ENCODE results near the gene MAP4K4.

MAP4K4 gene

DNA sequence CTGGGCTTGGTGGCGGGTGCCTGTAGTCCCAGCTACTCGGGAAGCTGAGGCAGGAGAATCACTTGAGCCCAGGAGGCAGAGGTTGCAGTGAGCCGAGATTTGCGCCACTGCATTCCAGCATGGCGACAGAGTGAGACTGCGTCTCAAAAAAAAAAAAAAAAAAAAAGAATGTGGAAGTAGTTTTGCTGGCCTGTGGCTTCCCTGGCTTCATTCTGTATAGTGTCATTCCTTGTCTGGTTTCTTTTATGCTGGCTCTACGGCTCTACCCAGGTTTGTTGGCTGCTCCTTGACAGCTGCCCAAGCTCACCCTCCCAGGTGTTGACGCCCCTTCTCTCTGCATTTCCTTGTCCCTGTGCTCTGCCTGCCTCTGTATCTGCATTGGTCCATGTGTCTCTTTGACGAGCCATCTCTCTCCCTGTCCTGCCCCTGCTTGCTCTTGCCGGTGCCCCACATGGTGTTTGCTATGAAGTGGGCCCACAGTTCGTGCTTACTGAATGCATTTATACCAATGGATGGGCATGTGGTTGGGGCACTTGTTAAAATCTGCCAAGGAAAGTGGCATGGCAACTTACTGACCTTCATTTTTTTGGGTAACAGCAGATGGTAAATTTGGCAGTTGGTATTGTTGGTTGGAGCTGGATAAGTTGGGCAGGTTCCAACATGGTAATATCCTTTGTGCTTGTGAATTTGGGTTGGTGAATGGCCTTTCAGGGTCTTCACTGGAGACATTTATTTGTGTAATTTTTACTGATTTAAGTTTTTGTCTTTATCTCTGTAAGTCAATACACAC, 113.9 kb downstream of the MAP4K4 start:
- Mint-ChIP-seq H3K4me3 (no peak overlapping the region), H3K9me3 (no peaks in the 10 kb centered on the region), H3K27ac (peak overlapping the region; percentile 10), H3K36me3 (peaks cover 12% of the 10 kb centered on the region), H3K4me1 (peaks cover 81% of the 10 kb centered on the region), H3K27me3 (no peaks in the 10 kb centered on the region)

DNA sequence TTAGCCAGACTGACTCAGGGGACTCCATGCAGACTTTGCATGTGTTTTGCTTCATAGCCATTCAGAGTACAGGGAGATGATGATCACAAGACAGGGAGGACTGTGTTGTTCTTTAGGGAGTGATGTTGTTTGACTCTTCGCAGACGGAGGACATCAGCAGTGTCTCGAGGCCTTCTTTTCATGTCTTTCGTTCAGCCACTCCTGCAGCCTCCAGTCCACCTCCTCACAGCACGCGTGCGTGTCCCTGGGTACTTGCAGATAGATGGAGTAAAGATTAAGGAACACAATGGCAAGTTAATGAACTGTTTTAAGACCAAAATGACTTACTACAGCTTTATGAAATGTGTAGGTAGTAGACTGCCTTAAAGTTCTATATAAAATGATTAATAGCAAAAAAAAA, 114.7 kb downstream of the MAP4K4 start:
- Mint-ChIP-seq H3K36me3 (peaks cover 9% of the 10 kb centered on the region), H3K4me1 (peaks cover 83% of the 10 kb centered on the region), H3K27ac (peak overlapping the region; percentile 14), H3K9me3 (no peaks in the 10 kb centered on the region), H3K4me3 (no peak overlapping the region), H3K27me3 (no peaks in the 10 kb centered on the region)

DNA sequence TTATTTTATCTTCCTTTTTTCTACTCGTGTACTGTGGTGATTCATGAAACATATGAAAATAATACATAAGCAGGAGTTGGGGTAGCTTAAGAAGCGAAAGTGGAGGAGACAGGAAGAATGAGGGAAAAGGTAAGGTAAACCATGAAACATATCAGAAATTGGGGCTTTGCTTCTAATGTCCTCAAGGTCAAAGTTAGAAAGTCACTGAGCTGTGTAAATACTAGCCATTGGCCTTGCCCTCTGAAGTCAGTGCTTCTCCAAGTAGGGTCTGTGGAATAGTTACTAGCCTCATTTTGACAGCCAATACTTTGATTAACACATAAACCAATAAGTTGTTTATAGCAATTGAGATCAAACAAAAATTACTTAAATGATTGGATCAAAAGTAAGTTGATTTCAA, 117.2 kb downstream of the MAP4K4 start:
- no peaks in the 10 kb centered on the region for H3K27me3 Mint-ChIP-seq
- no peaks in the 10 kb centered on the region for H3K9me3 Mint-ChIP-seq
- H3K4me3 Mint-ChIP-seq: no peak overlapping the region
- H3K27ac Mint-ChIP-seq: peak overlapping the region; percentile 1
- H3K36me3 Mint-ChIP-seq: peaks cover 11% of the 10 kb centered on the region
- H3K4me1 Mint-ChIP-seq: peaks cover 87% of the 10 kb centered on the region

DNA sequence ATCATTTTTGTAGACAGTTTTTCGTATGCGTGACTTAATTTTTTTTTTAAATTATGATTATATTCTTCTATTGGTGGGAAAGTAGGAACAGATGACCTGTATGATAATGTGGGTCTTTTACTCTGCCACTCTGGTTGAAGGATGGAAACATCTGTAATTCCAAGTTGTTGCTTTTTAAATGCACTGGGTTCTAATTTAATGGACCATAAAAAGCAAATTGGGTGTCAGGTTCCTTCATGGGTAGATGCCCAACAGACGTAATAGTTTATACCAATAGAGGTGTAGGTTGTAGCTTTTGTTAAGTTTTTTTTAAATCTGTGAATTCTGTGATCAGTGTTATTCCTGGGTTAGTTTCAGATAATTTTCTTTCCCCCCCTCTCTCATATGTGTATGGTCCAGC, 117.6 kb downstream of the MAP4K4 start:
- Mint-ChIP-seq H3K27me3 (no peaks in the 10 kb centered on the region), H3K9me3 (no peaks in the 10 kb centered on the region), H3K4me3 (no peak overlapping the region), H3K36me3 (peaks cover 11% of the 10 kb centered on the region), H3K4me1 (peaks cover 88% of the 10 kb centered on the region), H3K27ac (no peak overlapping the region)

DNA sequence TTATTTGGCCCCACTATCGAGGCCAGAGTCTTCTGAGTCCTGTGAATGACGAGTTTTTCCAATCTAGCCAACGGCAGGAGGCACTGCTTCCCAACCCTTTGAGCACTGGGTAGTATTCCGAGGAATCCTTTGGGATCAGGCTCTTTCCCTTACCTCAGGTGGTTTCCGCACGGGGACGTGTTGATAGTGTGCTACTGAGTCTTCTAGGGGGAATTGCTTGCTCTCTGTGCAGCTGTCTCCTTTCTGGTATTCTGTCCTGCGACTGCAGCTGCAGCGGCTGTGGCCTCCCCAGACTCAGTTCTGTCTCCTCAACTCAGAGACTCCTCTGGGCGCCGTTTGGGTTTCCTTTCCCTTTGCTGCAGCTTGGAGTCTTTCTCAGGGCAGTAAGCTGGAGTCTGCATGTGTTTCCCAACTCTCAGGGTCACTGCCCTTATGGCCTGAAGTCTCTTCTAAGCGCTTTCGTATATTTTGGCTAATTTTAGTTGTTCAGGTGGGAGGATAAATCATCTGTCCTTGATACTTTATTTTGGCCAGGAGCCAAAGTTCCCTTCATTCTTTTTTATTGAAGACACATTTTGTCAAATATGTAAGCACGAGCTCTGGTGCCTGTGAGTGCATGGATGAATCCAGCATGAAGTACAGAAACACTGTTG, 118.4 kb downstream of the MAP4K4 start:
- H3K27me3 Mint-ChIP-seq: no peaks in the 10 kb centered on the region
- peak overlapping the region; percentile 67 for H3K27ac Mint-ChIP-seq
- H3K4me1 Mint-ChIP-seq: peaks cover 88% of the 10 kb centered on the region

DNA sequence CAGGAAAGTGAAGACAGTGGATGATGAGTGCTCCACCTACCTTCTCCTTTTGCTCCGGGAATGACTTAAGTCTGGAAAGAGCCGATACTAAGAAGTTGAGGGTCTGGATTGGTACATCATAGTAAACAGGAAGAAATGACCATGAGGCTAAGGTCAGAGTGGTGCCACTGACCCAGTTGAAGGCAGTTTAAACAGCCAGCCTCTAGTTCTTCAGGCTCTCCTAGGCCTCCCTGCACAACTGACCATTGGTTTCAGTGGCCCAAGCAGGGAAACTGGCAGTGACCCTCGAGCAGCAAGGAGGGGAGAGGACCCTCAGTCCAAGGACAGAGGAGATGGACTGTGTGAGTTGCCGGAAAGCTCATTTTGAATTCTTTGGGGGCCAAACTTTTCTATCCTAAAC, 119.1 kb downstream of the MAP4K4 start:
- H3K36me3 Mint-ChIP-seq: peaks cover 7% of the 10 kb centered on the region
- H3K27me3 Mint-ChIP-seq: no peaks in the 10 kb centered on the region
- H3K4me3 Mint-ChIP-seq: no peak overlapping the region
- no peaks in the 10 kb centered on the region for H3K9me3 Mint-ChIP-seq
- H3K4me1 Mint-ChIP-seq: peaks cover 91% of the 10 kb centered on the region
- peak overlapping the region; percentile 67 for H3K27ac Mint-ChIP-seq

More for the DNA sequence above, 118.4 kb downstream of the MAP4K4 start:
- H3K36me3 Mint-ChIP-seq: peaks cover 11% of the 10 kb centered on the region
- H3K9me3 Mint-ChIP-seq: no peaks in the 10 kb centered on the region
- no peak overlapping the region for H3K4me3 Mint-ChIP-seq

DNA sequence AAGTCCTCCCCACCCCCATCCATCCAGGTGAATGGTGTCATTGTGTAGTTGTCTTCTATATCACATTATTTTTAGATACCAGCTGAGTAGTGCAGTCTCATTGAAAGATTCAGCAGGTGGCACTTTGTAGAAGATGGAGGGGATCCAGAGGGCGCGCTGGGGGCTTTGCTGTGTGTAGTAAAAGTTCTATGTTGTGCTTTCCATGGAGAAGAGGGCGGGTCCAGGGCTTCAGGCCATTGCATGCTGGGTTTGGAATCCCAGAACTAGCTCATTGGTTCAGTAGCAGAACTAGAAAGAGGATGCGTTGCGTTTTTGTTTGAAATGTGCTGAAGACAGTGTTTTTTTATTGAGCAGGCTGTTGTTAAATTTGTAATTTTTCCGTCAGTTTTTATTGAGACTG, 120.0 kb downstream of the MAP4K4 start:
- no peaks in the 10 kb centered on the region for H3K27me3 Mint-ChIP-seq
- peaks cover 88% of the 10 kb centered on the region for H3K4me1 Mint-ChIP-seq
- H3K4me3 Mint-ChIP-seq: no peak overlapping the region
- peaks cover 3% of the 10 kb centered on the region for H3K36me3 Mint-ChIP-seq
- no peak overlapping the region for H3K27ac Mint-ChIP-seq
- H3K9me3 Mint-ChIP-seq: no peaks in the 10 kb centered on the region

DNA sequence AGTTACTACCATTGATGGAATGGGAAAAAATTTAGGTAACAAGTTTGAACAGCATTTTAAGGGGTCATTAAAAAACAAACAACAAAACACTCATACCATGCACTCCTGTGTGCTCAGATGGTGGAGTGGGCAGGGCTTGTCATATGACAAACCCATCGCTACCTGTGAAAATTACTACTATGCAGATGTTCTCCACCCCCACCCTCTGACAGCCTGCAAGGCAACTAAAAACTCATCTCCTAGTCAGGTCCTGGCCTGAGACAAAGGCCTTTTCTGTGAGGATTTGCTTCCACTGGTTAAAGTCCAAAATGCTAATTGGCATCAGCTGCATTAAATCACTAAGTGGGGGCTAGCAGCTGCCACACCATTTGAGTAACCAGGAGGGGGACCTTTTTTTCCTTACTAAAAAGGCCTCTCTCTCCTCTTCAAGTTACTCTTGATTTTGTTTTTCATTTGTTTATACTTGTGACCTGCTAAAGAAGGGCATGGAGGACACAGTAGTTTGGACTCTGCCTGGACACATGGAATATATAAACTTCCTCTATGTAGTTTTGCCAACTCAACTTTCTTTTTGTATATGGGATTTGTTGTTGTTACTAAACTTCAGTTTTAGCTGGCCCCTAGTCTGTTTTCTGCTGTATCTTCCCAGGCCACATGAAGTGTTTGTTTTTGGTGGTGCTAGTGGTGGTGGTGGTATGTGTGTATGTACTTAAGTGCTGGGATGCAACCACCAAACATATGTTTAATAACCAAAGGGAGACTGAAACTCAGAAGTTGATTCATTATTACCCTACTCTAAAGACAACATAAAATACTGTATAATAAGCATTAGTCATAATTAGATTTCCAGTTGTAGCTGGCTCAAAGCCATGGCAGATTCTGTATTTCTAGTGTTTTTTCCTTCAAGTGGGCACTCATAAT, 121.3 kb downstream of the MAP4K4 start:
- Mint-ChIP-seq H3K27me3 (no peaks in the 10 kb centered on the region), H3K4me3 (no peak overlapping the region), H3K27ac (peak overlapping the region; percentile 86), H3K36me3 (peaks cover 3% of the 10 kb centered on the region), H3K4me1 (peaks cover 93% of the 10 kb centered on the region), H3K9me3 (no peaks in the 10 kb centered on the region)

DNA sequence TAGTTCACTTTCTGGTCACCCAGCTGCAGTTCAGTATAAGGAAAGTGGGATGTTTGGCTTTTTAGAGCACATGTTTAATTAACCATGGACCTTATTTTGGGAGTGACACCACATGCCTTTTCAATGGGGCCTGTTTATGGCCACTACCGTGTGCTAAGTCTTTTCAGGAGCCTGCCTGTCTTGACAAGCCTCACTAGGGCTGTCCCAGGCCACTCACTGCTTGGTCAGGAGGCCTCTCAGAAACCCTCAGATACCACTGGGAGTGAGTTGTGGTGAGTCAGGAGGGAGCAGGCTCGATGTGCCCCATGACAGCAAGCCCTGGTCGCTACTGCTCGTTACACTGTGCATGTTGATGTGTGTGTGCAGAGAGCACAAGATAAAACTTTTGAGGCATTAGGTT, 123.0 kb downstream of the MAP4K4 start:
- Mint-ChIP-seq H3K27ac (peak overlapping the region; percentile 81), H3K4me1 (peaks cover 85% of the 10 kb centered on the region), H3K9me3 (no peaks in the 10 kb centered on the region), H3K27me3 (no peaks in the 10 kb centered on the region), H3K36me3 (peaks cover 3% of the 10 kb centered on the region), H3K4me3 (no peak overlapping the region)

DNA sequence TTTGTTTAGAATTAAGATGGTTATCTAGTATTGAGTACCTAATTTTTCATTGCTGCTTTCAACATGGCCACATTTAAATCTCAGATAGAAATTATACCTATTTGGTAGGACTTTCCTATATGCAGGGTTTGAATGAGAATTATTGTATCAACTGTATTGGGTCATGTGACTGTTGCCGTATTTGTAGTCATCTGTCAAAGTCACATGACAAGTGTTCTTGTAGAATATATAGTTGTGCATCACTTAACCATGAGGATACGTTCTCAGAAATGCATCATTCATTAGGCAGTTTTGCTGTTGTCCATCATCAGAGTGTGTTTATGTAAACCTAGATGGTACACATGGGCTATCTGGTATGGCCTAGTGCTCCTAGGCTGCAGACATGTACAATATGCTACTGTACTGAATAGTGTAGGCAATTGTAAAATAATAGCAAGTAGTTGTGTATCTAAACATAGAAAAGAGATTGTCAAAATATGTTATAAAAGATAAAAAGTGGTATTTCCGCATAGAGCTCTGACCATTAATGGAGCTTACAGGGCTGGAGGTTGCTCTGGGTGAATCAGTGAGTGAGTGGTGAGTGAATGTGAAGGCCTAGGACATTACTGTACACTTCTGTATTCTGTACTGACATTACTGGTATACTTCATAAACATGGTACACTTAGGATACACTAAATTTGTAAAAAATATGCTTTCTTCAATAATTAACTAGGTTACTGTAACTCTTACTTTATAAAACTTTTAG, 123.7 kb downstream of the MAP4K4 start:
- Mint-ChIP-seq H3K27ac (peak overlapping the region; percentile 81), H3K4me1 (peaks cover 85% of the 10 kb centered on the region), H3K27me3 (no peaks in the 10 kb centered on the region)

DNA sequence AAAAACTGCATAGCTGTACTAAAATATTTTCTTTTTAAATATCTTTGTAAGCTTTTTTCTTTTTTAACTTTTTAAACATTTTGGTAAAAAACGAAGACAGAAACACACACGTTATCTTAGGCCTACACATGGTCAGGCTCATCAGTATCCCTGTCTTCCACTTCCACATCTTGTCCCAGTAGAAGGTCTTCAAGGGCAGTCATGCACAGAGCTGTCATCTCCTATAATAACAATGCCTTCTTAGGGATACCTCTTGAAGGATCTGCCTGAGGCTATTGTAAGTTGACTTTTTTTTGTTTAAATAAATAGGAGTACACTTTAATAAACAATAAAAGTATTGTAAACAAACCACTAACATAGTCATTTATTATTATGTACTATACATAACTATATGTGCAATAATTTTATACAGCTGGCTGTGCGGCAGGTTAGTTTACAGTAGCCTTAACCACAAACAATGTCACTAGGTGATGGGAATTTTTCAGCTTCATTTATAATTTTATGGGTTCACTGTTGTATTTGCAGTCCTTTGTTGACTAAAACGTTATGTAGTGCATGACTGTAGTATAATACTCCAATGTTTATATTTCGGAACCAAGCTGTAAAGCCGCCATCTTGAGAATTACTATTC, 124.4 kb downstream of the MAP4K4 start:
- peaks cover 6% of the 10 kb centered on the region for H3K36me3 Mint-ChIP-seq

More for the DNA sequence above, 123.7 kb downstream of the MAP4K4 start:
- peaks cover 6% of the 10 kb centered on the region for H3K36me3 Mint-ChIP-seq
- no peaks in the 10 kb centered on the region for H3K9me3 Mint-ChIP-seq
- no peak overlapping the region for H3K4me3 Mint-ChIP-seq

DNA sequence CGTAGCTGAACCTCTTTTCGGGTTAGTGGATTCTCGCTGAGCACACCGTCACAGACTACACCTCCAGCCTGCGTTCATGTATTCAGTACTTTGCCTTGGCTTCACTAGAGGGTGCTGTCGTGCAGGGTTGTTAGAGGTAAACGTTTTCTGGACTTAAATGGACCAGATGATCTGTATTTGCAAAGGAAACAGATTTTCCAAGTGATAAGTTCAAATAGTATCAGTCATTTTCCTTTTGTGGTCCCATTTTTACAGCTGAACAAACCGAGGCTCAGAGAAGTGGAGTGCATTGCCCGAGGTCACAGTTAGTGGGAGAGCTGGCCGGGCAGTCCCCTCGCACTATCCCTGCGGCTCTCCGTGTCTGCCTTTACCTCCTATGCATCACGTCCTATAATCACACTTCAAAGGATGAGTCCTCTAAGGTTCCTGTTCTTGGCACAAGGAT, 125.9 kb downstream of the MAP4K4 start:
- H3K4me3 Mint-ChIP-seq: peak overlapping the region; percentile 58
- no peaks in the 10 kb centered on the region for H3K27me3 Mint-ChIP-seq
- H3K9me3 Mint-ChIP-seq: no peaks in the 10 kb centered on the region
- H3K4me1 Mint-ChIP-seq: peaks cover 85% of the 10 kb centered on the region
- peaks cover 5% of the 10 kb centered on the region for H3K36me3 Mint-ChIP-seq
- peak overlapping the region; percentile 85 for H3K27ac Mint-ChIP-seq

More for the DNA sequence above, 124.4 kb downstream of the MAP4K4 start:
- Mint-ChIP-seq H3K27ac (peak overlapping the region; percentile 8), H3K4me3 (no peak overlapping the region), H3K4me1 (peaks cover 85% of the 10 kb centered on the region), H3K27me3 (no peaks in the 10 kb centered on the region), H3K9me3 (no peaks in the 10 kb centered on the region)

DNA sequence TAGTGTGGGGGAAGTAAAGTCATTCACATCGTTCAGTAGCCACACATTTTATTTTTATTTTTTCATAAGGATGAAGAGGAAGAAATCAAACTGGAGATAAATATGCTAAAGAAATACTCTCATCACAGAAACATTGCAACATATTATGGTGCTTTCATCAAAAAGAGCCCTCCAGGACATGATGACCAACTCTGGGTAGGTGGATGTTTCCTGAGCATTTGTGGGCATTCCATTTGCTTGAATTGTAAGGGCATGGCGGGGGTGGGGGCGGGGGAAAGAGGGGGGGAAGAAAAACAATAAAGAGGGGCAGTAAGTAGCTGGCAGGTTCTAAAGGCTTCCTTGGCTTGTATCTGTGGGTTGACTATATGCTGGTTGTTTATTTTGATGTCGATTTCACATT, 126.4 kb downstream of the MAP4K4 start:
- peak overlapping the region; percentile 85 for H3K27ac Mint-ChIP-seq
- H3K4me1 Mint-ChIP-seq: peaks cover 85% of the 10 kb centered on the region
- H3K27me3 Mint-ChIP-seq: no peaks in the 10 kb centered on the region
- H3K36me3 Mint-ChIP-seq: peaks cover 5% of the 10 kb centered on the region
- peak overlapping the region; percentile 58 for H3K4me3 Mint-ChIP-seq
- no peaks in the 10 kb centered on the region for H3K9me3 Mint-ChIP-seq

DNA sequence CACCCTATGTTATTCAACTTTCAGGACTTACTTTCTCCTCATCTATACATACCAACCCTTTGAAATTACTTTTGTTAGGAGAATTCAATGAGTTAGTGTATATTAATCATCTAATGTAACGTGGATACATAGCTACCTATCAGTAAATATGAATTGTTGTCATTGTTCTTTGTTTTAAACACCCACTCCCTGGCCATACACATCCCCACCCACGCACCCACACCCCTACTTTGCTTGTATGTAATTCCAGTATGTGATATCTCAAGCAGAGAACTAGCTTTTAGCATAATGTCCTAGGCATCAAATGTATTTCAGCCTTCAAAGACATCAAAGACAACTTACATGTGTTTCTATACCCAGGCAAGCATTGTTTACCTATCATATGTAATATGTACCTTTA, 129.2 kb downstream of the MAP4K4 start:
- no peaks in the 10 kb centered on the region for H3K27me3 Mint-ChIP-seq
- H3K36me3 Mint-ChIP-seq: peaks cover 12% of the 10 kb centered on the region
- H3K27ac Mint-ChIP-seq: no peak overlapping the region
- peaks cover 86% of the 10 kb centered on the region for H3K4me1 Mint-ChIP-seq
- H3K9me3 Mint-ChIP-seq: no peaks in the 10 kb centered on the region
- no peak overlapping the region for H3K4me3 Mint-ChIP-seq
